Measurements from ENCODE around the gene MRPS14. TPM values are rescaled to one million over a fixed set of nuclear protein-coding genes. Genes with fewer than 3 reads are reported as not detected.

MRPS14 gene
- total RNA-seq, 1 donor from 2014 or later: 36.9 TPM

DNA sequence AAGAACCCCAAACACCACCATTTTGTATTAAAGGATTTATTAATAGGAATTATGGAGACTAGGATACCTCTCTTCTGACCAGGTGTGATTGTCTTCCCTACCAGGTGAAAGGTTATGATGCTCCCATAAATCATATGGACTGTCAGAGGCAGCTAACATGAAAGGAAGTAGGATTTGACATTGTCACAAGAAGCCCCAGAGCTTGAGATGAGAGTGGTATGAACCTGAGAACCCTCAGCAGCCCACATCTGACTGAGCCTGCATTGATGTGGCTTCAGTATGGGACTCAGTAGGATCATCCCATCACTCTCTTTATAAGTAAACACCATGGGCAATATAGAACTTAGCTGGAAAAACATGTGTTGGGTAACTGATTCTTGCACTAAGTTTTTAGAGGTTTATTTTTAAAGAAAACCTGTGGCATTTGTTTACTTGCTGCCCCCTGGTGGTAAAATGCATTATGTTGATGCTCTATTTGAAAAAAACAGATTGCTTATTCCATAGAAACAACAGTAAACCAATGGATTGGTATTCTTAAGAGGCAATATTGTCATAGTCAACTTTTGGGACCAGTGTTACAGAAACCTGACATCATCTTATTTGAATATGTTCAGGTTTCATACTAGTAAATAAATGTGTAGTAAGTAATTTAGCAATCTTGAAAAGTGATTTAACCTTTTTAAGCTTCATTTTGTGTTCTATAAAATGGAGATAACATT is 40.1 kb downstream of the MRPS14 start:
- DNase-seq (no peak), ATAC-seq (ENCODE audit: low read depth) (no peak)
- Mint-ChIP-seq H3K4me1 (peaks cover 10% of the 10 kb centered on the region), H3K27ac (no peak overlapping the region), H3K4me3 (no peak overlapping the region), H3K27me3 (no peaks in the 10 kb centered on the region), H3K36me3 (ENCODE audit: low read depth) (peaks cover 55% of the 10 kb centered on the region), H3K9me3 (no peaks in the 10 kb centered on the region)
- POLR2A ChIA-PET: interaction anchor here (0.6 kb wide), 1 partner anchor 385 kb away, joined by 6 read pairs; no protein-coding TSS in a partner anchor
- intact Hi-C loops (cut with micrococcal nuclease): loop anchor here (1.0 to 5.0 kb wide), 4 partner anchors 14 to 213 kb away; no protein-coding TSS in a partner anchor
- CTCF ChIA-PET: interaction anchor here (0.7 to 3.5 kb wide), 20 partner anchors 8 to 721 kb away, joined by 3 to 39 read pairs (median 4); no protein-coding TSS in a partner anchor
- TF ChIP-seq, protein P1, sequence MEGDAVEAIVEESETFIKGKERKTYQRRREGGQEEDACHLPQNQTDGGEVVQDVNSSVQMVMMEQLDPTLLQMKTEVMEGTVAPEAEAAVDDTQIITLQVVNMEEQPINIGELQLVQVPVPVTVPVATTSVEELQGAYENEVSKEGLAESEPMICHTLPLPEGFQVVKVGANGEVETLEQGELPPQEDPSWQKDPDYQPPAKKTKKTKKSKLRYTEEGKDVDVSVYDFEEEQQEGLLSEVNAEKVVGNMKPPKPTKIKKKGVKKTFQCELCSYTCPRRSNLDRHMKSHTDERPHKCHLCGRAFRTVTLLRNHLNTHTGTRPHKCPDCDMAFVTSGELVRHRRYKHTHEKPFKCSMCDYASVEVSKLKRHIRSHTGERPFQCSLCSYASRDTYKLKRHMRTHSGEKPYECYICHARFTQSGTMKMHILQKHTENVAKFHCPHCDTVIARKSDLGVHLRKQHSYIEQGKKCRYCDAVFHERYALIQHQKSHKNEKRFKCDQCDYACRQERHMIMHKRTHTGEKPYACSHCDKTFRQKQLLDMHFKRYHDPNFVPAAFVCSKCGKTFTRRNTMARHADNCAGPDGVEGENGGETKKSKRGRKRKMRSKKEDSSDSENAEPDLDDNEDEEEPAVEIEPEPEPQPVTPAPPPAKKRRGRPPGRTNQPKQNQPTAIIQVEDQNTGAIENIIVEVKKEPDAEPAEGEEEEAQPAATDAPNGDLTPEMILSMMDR (IDR thresholded peaks at IDR 0.05): peak; percentile 48

DNA sequence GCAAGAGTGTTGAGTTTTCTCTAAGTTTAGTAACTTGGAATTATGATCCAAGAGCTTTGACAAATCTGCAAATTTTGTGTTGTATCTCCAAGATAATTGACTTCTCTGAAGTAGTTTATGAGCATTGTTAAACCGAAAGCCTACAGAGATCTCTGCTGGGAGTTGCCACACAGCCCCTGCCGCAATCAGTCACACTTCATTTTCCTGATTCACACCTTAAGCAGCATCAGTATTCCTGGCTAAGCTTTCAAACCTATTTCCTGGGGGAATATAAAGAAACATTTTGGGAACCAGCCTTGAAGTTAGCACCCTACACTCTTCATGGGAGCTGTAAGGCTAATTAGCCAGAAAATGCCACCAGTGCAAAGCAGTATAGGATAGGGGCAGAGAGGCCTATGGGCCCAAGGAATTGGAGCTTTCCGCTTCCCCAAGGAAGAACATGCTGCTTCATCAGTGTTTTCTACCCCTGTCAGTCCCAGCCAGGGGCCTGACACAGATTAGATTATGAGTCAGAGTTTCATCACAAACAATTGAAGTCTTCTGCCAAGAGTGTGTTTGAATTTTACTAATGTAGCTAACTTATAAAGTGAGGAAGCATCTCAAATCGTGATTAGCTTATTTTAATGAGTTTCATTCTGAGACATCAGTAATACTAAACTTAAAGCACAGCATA is 46.7 kb downstream of the MRPS14 start:
- DNase-seq (no peak), ATAC-seq (ENCODE audit: low read depth) (no peak)
- Mint-ChIP-seq H3K9me3 (no peaks in the 10 kb centered on the region), H3K36me3 (ENCODE audit: low read depth) (peaks cover 56% of the 10 kb centered on the region), H3K27me3 (no peaks in the 10 kb centered on the region), H3K4me3 (no peak overlapping the region), H3K4me1 (peaks cover 20% of the 10 kb centered on the region), H3K27ac (peak overlapping the region; percentile 7)
- intact Hi-C loops (cut with micrococcal nuclease): no loop called here
- TF ChIP-seq, protein P1 (IDR thresholded peaks at IDR 0.05): no peak
- POLR2A ChIA-PET: interaction anchor here (0.7 to 0.9 kb wide), 2 partner anchors 22 to 23 kb away, joined by 3 read pairs; partner anchors contain the start of gene CACYBP
- CTCF ChIA-PET: no interaction called here

DNA sequence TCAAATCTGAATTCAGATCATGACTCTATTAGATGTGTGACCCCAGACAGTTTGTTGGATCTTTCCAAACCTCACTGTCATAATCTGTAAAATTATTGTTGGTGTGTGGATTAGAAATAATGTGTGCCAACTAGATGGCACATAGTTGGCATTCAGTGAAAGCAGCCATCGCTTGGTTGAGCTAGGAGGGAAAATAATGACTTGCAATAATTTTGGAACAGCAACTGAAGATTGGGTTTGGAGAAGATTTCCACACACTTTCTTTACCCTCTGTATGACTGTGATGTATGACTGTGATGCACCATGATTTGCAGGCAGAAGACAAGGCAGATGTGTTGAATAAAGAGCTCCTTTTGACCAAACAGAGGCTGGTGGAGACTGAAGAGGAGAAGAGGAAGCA is 47.5 kb downstream of the MRPS14 start:
- ChIA-PET POLR2A (no interaction called here), CTCF (no interaction called here)
- intact Hi-C loops (cut with micrococcal nuclease): no loop called here
- DNase-seq: no peak
- TF ChIP-seq, protein P1 (IDR thresholded peaks at IDR 0.05): no peak
- H3K27ac Mint-ChIP-seq: no peak overlapping the region
- no peak for ATAC-seq (ENCODE audit: low read depth)
- H3K4me3 Mint-ChIP-seq: no peak overlapping the region
- no peaks in the 10 kb centered on the region for H3K9me3 Mint-ChIP-seq
- H3K36me3 Mint-ChIP-seq (ENCODE audit: low read depth): peaks cover 55% of the 10 kb centered on the region
- peaks cover 20% of the 10 kb centered on the region for H3K4me1 Mint-ChIP-seq
- H3K27me3 Mint-ChIP-seq: no peaks in the 10 kb centered on the region

DNA sequence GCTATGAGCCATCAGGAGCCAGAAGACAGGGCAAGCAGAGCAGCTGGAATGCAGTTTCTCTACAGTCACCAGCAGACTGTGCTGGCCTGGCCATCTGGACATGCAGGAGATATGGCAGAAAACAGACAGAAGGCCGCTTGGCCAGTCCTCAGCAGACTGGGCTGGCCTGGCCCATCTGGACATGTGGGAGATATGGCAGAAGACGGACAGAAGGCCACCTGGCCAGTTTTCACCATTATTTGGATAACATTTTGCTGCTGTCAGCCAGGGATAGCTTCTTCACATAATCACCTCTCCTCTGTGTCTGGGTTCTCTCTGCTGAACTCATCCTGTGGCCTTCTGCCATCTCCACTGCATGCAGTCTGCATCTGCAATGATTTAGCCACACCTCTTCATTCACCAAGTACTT is 48.5 kb downstream of the MRPS14 start:
- Mint-ChIP-seq H3K36me3 (ENCODE audit: low read depth) (peaks cover 55% of the 10 kb centered on the region), H3K9me3 (no peaks in the 10 kb centered on the region), H3K4me3 (no peak overlapping the region), H3K27ac (no peak overlapping the region), H3K27me3 (no peaks in the 10 kb centered on the region), H3K4me1 (peaks cover 18% of the 10 kb centered on the region)
- no peak for ATAC-seq (ENCODE audit: low read depth)
- TF ChIP-seq, protein P1 (IDR thresholded peaks at IDR 0.05): no peak
- DNase-seq: no peak
- POLR2A ChIA-PET: interaction anchor here (1.2 kb wide), 1 partner anchor 25 kb away, joined by 4 read pairs; the partner anchor contains the start of gene CACYBP
- intact Hi-C loops (cut with micrococcal nuclease): no loop called here
- CTCF ChIA-PET: interaction anchor here (0.8 kb wide), 1 partner anchor 9 kb away, joined by 3 read pairs; no protein-coding TSS in a partner anchor

DNA sequence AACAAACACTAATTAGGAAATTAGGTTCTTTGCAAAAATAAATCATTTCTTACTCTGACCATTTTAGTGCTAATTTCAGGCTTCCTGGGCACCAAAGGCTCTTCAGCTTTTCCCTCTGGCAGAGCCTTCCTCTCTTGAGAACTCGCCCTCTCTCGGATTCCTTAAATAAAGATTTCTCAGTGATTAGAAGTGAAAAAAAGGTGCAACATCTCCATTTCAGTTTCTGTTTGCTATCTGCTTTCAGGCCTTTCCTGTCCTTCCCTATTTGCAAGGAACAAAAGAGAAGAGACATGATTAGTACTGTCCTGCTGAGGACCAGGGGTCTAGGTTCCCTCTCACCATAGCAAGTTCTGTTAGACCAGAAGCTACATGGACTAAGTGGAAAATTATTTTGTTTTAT is 51.3 kb downstream of the MRPS14 start:
- Mint-ChIP-seq H3K4me3 (no peak overlapping the region), H3K4me1 (peaks cover 45% of the 10 kb centered on the region), H3K27me3 (no peaks in the 10 kb centered on the region), H3K9me3 (no peaks in the 10 kb centered on the region), H3K36me3 (ENCODE audit: low read depth) (peaks cover 48% of the 10 kb centered on the region), H3K27ac (peak overlapping the region; percentile 36)
- no peak for DNase-seq
- POLR2A ChIA-PET: interaction anchor here (4.7 kb wide), 1 partner anchor 27 kb away, joined by 34 read pairs; the partner anchor contains the start of gene CACYBP
- CTCF ChIA-PET: no interaction called here
- TF ChIP-seq, protein P1 (IDR thresholded peaks at IDR 0.05): no peak
- intact Hi-C loops (cut with micrococcal nuclease): no loop called here
- ATAC-seq (ENCODE audit: low read depth): no peak

All from activated B cell treated with CpG ODN at 0.5 μM for 24 hours (primary cell).